Vagina (tissue), 2 donors: ENCODE data around the gene CSNK1E.

Experiments
- CTCF ChIP-seq, 3 experiments: fragments of 450-650 bp in 2 of 3; fragments of 200-600 bp in 1 of 3; sonication (generic) in 1 of 3; IDR thresholded peaks; one replicate each; pipeline ENCODE4 v1.5.1; 2017 to 2019; ENCODE audit warnings: antibody characterized with exemption in 3 of 3, mild to moderate bottlenecking in 2 of 3, moderate library complexity in 2 of 3
- POLR2A ChIP-seq, 2 donors: fragments of 450-650 bp; IDR thresholded peaks; one replicate each; pipeline ENCODE4 v1.6.1; 2017; ENCODE audit warnings: antibody characterized with exemption in 2 of 2, mild to moderate bottlenecking in 2 of 2, moderate library complexity in 2 of 2
- POLR2AphosphoS5 ChIP-seq, 2 donors: sonication (generic); formaldehyde crosslinking; IDR thresholded peaks; one replicate each; pipeline ENCODE4 v1.9.0; 2017; ENCODE audit warnings: antibody characterized with exemption in 2 of 2, mild to moderate bottlenecking in 2 of 2, low read depth in 1 of 2; ENCODE audit not compliant: insufficient read depth in 1 of 2

- no peak for TF ChIP-seq CTCF (IDR thresholded peaks at IDR 0.05)
- TF ChIP-seq POLR2A (IDR thresholded peaks at IDR 0.05) = no peak
- peak in 1 of 2 donors; percentile 3 for TF ChIP-seq POLR2AphosphoS5 (IDR thresholded peaks at IDR 0.05; ENCODE audit: insufficient read depth in 1 of 2, low read depth in 1 of 2)
Observed at GRCh38 chr22:38314051-38314932, 2.9 kb downstream of the CSNK1E start.
